ENCODE data around the gene TECPR2.

- TF ChIP-seq FOSL1 (IDR thresholded peaks at IDR 0.05; ENCODE audit: low read depth), result no peak
- no peak for TF ChIP-seq POLR2AphosphoS5 (IDR thresholded peaks at IDR 0.05; ENCODE audit: low read depth, low read length)
- TF ChIP-seq, protein P1, sequence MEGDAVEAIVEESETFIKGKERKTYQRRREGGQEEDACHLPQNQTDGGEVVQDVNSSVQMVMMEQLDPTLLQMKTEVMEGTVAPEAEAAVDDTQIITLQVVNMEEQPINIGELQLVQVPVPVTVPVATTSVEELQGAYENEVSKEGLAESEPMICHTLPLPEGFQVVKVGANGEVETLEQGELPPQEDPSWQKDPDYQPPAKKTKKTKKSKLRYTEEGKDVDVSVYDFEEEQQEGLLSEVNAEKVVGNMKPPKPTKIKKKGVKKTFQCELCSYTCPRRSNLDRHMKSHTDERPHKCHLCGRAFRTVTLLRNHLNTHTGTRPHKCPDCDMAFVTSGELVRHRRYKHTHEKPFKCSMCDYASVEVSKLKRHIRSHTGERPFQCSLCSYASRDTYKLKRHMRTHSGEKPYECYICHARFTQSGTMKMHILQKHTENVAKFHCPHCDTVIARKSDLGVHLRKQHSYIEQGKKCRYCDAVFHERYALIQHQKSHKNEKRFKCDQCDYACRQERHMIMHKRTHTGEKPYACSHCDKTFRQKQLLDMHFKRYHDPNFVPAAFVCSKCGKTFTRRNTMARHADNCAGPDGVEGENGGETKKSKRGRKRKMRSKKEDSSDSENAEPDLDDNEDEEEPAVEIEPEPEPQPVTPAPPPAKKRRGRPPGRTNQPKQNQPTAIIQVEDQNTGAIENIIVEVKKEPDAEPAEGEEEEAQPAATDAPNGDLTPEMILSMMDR (IDR thresholded peaks at IDR 0.05 in 2 of 3, conservative IDR thresholded peaks at IDR 0.05 in 1 of 3; ENCODE audit: borderline replicate concordance in 1 of 3, insufficient read depth in 1 of 3, low read depth in 2 of 3, low read length in 2 of 3), result no peak
- TF ChIP-seq, protein P2, sequence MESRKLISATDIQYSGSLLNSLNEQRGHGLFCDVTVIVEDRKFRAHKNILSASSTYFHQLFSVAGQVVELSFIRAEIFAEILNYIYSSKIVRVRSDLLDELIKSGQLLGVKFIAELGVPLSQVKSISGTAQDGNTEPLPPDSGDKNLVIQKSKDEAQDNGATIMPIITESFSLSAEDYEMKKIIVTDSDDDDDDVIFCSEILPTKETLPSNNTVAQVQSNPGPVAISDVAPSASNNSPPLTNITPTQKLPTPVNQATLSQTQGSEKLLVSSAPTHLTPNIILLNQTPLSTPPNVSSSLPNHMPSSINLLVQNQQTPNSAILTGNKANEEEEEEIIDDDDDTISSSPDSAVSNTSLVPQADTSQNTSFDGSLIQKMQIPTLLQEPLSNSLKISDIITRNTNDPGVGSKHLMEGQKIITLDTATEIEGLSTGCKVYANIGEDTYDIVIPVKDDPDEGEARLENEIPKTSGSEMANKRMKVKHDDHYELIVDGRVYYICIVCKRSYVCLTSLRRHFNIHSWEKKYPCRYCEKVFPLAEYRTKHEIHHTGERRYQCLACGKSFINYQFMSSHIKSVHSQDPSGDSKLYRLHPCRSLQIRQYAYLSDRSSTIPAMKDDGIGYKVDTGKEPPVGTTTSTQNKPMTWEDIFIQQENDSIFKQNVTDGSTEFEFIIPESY (IDR thresholded peaks at IDR 0.05; ENCODE audit: extremely low read depth, insufficient replicate concordance, low read length), result no peak
- TF ChIP-seq POLR2A (IDR thresholded peaks at IDR 0.05; ENCODE audit: borderline replicate concordance, extremely low read depth, insufficient read depth, insufficient read length), result no peak
- TF ChIP-seq EZH2 (IDR thresholded peaks at IDR 0.05), result no peak
- TF ChIP-seq SP1 (IDR thresholded peaks at IDR 0.05; ENCODE audit: low read depth), result no peak
- no peak for TF ChIP-seq EZH2phosphoT487 (IDR thresholded peaks at IDR 0.05; ENCODE audit: borderline replicate concordance)
These were observed 110.8 kb downstream of the TECPR2 start for GRCh38 chr14:102473559-102473958.
